Muscle of back (tissue), 13 donors: ENCODE data around the gene TARS2. TPM values are rescaled to one million over a fixed set of nuclear protein-coding genes. Genes with fewer than 3 reads are reported as not detected.
A peak's percentile ranks its signal among the peaks of the same experiment; 100 is the strongest.

Experiments
- DNase-seq, 3 donors: peaks; one replicate each; pipeline versions ENCODE4 v3.0.0 to v3.0.0-alpha.2; 2013
- long read RNA-seq, 9 donors: transcript quantifications; one replicate each; lab custom pipeline, GENCODE V29; 2026
- polyA plus RNA-seq, 10 donors: library from polyadenylated mRNA; unstranded; fragments of 120-200 nt; gene quantifications; one replicate each; pipeline ENCODE4 v1.2.1, GENCODE V29; 2013; ENCODE audit not compliant: insufficient read length in 10 of 10

Gene TARS2
- 10 to 100 TPM; 15.0 to 25.3 (median 19.0) TPM for polyA plus RNA-seq
- long read RNA-seq, donor 1, partial matches to known transcripts = 0 of 1 reads
- long read RNA-seq, donor 1, other reads (novel, unspliced or antisense) = 0 of 1 reads
- long read RNA-seq, donor 2, partial matches to known transcripts = 0 of 4 reads
- long read RNA-seq, donor 2, other reads (novel, unspliced or antisense) = 0 of 4 reads
- long read RNA-seq, donor 3 = 0 reads
- long read RNA-seq, donor 4, partial matches to known transcripts = 0 of 1 reads
- long read RNA-seq, donor 4, other reads (novel, unspliced or antisense) = 0 of 1 reads
- long read RNA-seq, donor 5, partial matches to known transcripts = 0 of 4 reads
- long read RNA-seq, donor 5, other reads (novel, unspliced or antisense) = 0 of 4 reads
- long read RNA-seq, donor 6, partial matches to known transcripts = 0 of 2 reads
- long read RNA-seq, donor 6, other reads (novel, unspliced or antisense) = 0 of 2 reads
- long read RNA-seq, donor 7, partial matches to known transcripts = 0 of 4 reads
- long read RNA-seq, donor 7, other reads (novel, unspliced or antisense) = 0 of 4 reads
- long read RNA-seq, donor 8, partial matches to known transcripts = 0 of 2 reads
- long read RNA-seq, donor 8, other reads (novel, unspliced or antisense) = 0 of 2 reads
- long read RNA-seq, donor 9 = 0 reads

GRCh38 chr1:150486966-150487762 lies at the start of gene TARS2:
TARS2 (plus strand) TSS chr1:150487419; CDS start chr1:150487451, 32 bp downstream.
- peak; percentile 96 to 99 (median 98) for DNase-seq

GRCh38 chr1:150441121-150441520 lies 46.1 kb upstream of the TARS2 start:
- DNase-seq = no peak

- no peak for DNase-seq
These were observed 43.0 kb upstream of the TARS2 start for GRCh38 chr1:150444232-150444631.

- no peak for DNase-seq
These were observed 31.0 kb upstream of the TARS2 start for GRCh38 chr1:150456146-150456647.

- DNase-seq = peak; percentile 43 to 77 (median 61)
These were observed 22.8 kb upstream of the TARS2 start for GRCh38 chr1:150464422-150464826.

GRCh38 chr1:150466964-150467363 lies 20.3 kb upstream of the TARS2 start:
- no peak for DNase-seq

GRCh38 chr1:150469291-150469690 lies 17.9 kb upstream of the TARS2 start:
- DNase-seq = no peak

- no peak for DNase-seq
These were observed 14.5 kb upstream of the TARS2 start for GRCh38 chr1:150472601-150473200.

- DNase-seq = no peak
These were observed 13.6 kb upstream of the TARS2 start for GRCh38 chr1:150473659-150474058.

GRCh38 chr1:150474869-150475268 lies 12.3 kb upstream of the TARS2 start:
- no peak for DNase-seq

GRCh38 chr1:150476754-150477153 lies 10.5 kb upstream of the TARS2 start:
- DNase-seq = no peak

GRCh38 chr1:150477320-150477719 lies 9.9 kb upstream of the TARS2 start:
- no peak for DNase-seq

- no peak for DNase-seq
These were observed 9.5 kb upstream of the TARS2 start for GRCh38 chr1:150477733-150478132.

GRCh38 chr1:150479370-150479769 lies 7.8 kb upstream of the TARS2 start:
- no peak for DNase-seq

- no peak for DNase-seq
These were observed 7.3 kb upstream of the TARS2 start for GRCh38 chr1:150479927-150480352.

- DNase-seq = no peak
These were observed 2.8 kb upstream of the TARS2 start for GRCh38 chr1:150484431-150484830.

GRCh38 chr1:150484861-150485260 lies 2.4 kb upstream of the TARS2 start:
- no peak for DNase-seq

GRCh38 chr1:150487763-150488115 lies 520 bp downstream of the TARS2 start:
- DNase-seq = no peak

- no peak for DNase-seq
These were observed 6.0 kb downstream of the TARS2 start for GRCh38 chr1:150493175-150493574.

GRCh38 chr1:150498342-150498741 lies 11.1 kb downstream of the TARS2 start:
- no peak for DNase-seq

- no peak for DNase-seq
These were observed 18.2 kb downstream of the TARS2 start for GRCh38 chr1:150505431-150505830.
